AG04450 (cell line): ENCODE data around the gene NCBP3. TPM values are rescaled to one million over a fixed set of nuclear protein-coding genes. Genes with fewer than 3 reads are reported as not detected.
"Not testable (repeated sequence)": the region's sequence is repeated elsewhere in the genome, so short reads cannot be mapped to it uniquely, and the experiment has no call there.

ENCODE experiments used
- CTCF ChIA-PET: fragments of 300-600, 350-600 bp; formaldehyde crosslinking; extraction: SDS; loops from one replicate; lab custom pipeline; 2022; ENCODE audit warnings: antibody characterized with exemption, inconsistent platforms; lab: Charles Lee
- POLR2A ChIA-PET: fragments of 350-600 bp; formaldehyde crosslinking; extraction: SDS; loops from one replicate; lab custom pipeline; 2021; ENCODE audit warnings: antibody characterized with exemption, inconsistent platforms; lab: Yijun Ruan, JAX
- DNase-seq: peaks from one replicate; pipeline ENCODE4 v3.0.0-alpha.2; 2011; ENCODE audit warnings: low read depth, low spot score
- H3K27ac ChIP-seq: one replicate; pipeline ENCODE4 v1.5.1; 2012; ENCODE audit warnings: low read depth, low read length, control low read depth
- H3K27me3 ChIP-seq: one replicate; pipeline ENCODE4 v1.6.0; 2012; ENCODE audit warnings: low read length; ENCODE audit not compliant: control insufficient read depth, insufficient read depth
- H3K4me3 ChIP-seq: 2 replicates; pipeline ENCODE4 v1.5.1; 2011; ENCODE audit warnings: mild to moderate bottlenecking, low read depth, low read length, control low read depth
- H3K9me3 ChIP-seq: 2 replicates; pipeline ENCODE4 v1.5.1; 2012; ENCODE audit warnings: low read length; ENCODE audit not compliant: control insufficient read depth, insufficient read depth
- polyA plus RNA-seq: library from polyadenylated mRNA; depleted of rRNA; stranded (reverse); fragments of >200 nt; gene quantifications from 2 replicates; pipeline ENCODE4 v1.2.3, GENCODE V29; 2011
- TF ChIP-seq, protein P1 (sequence below): IDR thresholded peaks from 2 replicates; pipeline ENCODE4 v1.5.1; 2011; ENCODE audit warnings: low read depth, low read length, control low read depth, inconsistent platforms

NCBP3 gene
- polyA plus RNA-seq, 1 experiment: 28.5 TPM

DNA sequence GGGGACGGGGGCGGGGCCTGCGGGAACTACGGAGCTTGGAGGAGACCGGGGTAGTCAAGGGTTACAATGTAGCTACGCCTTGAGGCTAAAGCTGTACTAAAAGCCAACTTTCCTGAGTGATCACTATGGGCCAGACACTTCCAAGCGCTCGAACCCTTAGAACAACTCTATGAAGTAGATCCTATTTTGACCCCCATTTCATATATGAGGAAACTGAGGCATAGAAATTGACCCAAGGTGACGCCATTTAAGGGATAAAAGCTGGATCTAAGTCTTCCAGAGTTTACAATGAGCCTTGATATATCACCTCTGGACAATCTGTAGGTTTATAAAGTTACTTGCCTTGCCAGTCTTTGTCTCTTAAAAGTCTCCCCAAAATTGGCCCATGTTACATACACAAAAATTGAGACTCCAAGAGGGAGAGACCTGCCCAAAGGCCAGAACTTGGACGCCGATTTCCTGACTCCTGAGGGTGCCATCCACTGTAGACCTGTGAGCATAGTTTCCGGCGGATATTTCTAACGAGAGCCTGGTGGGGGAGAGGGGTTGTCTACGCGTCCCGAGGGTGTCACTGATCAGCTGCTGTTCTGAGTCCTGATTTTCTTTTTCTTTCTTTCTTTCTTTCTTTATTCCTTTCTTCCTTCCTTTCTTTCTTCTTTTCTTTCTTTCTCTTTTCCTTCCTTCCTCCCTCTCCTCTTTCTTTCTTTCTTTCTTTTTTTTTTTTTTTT lies 555 bp upstream of the NCBP3 start:
- ChIA-PET POLR2A (interaction anchor here (0.8 to 1.9 kb wide), 3 partner anchors 10 to 108 kb away, joined by 4 to 11 read pairs (median 5); no protein-coding TSS in a partner anchor), CTCF (interaction anchor here (0.6 to 6.1 kb wide), 48 partner anchors 10 to 1763 kb away, joined by 3 to 109 read pairs (median 4); partner anchors contain the start of genes ATP2A3, HASPIN and ITGAE)
- no peak overlapping the region for H3K27ac ChIP-seq
- H3K9me3 ChIP-seq: peaks cover 4% of the 10 kb centered on the region; the same call in 1 of the 2 replicates
- H3K4me3 ChIP-seq: peak overlapping the region; percentile 44
- DNase-seq: no peak
- TF ChIP-seq, protein P1, sequence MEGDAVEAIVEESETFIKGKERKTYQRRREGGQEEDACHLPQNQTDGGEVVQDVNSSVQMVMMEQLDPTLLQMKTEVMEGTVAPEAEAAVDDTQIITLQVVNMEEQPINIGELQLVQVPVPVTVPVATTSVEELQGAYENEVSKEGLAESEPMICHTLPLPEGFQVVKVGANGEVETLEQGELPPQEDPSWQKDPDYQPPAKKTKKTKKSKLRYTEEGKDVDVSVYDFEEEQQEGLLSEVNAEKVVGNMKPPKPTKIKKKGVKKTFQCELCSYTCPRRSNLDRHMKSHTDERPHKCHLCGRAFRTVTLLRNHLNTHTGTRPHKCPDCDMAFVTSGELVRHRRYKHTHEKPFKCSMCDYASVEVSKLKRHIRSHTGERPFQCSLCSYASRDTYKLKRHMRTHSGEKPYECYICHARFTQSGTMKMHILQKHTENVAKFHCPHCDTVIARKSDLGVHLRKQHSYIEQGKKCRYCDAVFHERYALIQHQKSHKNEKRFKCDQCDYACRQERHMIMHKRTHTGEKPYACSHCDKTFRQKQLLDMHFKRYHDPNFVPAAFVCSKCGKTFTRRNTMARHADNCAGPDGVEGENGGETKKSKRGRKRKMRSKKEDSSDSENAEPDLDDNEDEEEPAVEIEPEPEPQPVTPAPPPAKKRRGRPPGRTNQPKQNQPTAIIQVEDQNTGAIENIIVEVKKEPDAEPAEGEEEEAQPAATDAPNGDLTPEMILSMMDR: no peak
- peaks cover 5% of the 10 kb centered on the region for H3K27me3 ChIP-seq

DNA sequence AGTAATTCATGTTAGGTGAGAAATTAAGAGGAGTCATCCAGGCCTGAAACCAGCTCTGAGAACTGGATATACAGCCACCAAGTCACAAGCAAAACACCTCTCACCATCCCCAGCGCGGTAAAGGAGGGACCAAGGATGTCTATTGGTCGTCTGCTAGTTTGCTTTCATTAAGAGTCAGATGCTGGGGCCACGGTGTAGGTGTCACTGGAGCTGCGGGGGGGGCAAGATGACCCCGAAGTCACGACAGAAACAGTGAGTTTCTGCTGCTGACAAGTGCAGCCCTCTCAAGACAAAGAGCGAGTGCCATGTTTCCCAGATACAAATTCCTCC lies 790 bp downstream of the NCBP3 start:
- TF ChIP-seq, protein P1: no peak
- ChIA-PET CTCF (interaction anchor here (1.2 to 6.1 kb wide), 17 partner anchors 11 to 229 kb away, joined by 4 to 109 read pairs (median 11); partner anchors contain the start of gene ATP2A3), POLR2A (interaction anchor here (0.6 to 1.9 kb wide), 4 partner anchors 14 to 114 kb away, joined by 3 to 11 read pairs (median 4); no protein-coding TSS in a partner anchor)
- Histone ChIP-seq H3K27ac (no peak overlapping the region), H3K27me3 (peaks cover 2% of the 10 kb centered on the region), H3K4me3 (peak overlapping the region; percentile 81), H3K9me3 (peaks cover 4% of the 10 kb centered on the region; the same call in 1 of the 2 replicates)
- no peak for DNase-seq

DNA sequence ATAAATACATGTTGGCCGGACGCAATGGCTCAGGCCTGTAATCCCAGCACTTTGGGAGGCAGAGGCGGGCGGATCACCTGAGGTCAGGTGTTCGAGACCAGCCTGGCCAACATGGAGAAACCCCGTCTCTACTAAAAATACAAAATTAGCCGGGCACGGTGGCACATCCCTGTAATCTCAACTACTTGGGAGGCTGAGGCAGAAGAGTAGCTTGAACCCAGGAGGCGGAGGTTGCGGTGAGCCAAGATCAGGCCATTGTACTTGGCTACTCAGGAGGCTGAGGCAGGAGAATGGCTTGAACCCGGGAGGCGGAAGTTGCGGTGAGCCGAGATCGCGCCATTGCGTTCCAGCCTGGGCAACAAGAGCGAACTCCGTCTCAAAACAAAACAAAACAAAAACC lies 1.5 kb downstream of the NCBP3 start:
- CTCF ChIA-PET: interaction anchor here (0.6 to 6.1 kb wide), 13 partner anchors 10 to 230 kb away, joined by 3 to 109 read pairs (median 8); no protein-coding TSS in a partner anchor
- H3K27me3 ChIP-seq, H3K9me3 ChIP-seq, DNase-seq, H3K27ac ChIP-seq: not testable (repeated sequence)
- H3K4me3 ChIP-seq: peak overlapping the region; percentile 81; the same call in 1 of the 2 replicates
- POLR2A ChIA-PET: interaction anchor here (0.9 kb wide), 1 partner anchor 46 kb away, joined by 3 read pairs; no protein-coding TSS in a partner anchor

DNA sequence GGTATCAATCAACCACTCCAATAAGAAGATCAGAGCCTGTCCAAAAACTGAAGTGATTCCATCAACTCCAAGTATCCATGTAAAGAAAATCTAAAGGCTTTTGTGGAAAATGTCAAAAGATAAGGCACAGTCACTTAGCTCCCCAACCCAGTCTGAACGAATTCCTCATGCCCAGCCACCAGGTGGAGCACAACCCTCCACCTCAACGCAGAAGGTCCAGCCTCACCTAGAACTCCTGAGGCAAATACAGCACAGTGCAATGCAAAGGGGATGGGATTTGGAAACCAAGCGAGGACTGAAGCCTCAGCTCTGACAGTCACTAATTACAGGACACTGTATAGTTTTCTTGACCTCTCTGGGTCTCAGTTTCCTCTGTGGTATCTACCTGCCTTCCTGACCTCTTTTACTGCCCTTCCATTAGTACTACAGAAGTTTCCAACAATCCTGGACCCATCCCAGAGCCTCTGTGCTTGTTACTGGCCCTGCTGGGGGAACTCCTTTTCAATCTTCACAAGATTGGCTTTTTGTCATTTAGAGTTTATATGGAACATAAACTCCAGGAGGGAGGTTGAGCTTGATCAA lies 2.0 kb downstream of the NCBP3 start:
- TF ChIP-seq, protein P1: peak; percentile 60
- CTCF ChIA-PET: interaction anchor here (0.6 to 6.1 kb wide), 11 partner anchors 9 to 231 kb away, joined by 3 to 109 read pairs (median 6); no protein-coding TSS in a partner anchor
- Histone ChIP-seq H3K9me3 (peaks cover 4% of the 10 kb centered on the region; the same call in 1 of the 2 replicates), H3K27me3 (no peaks in the 10 kb centered on the region), H3K4me3 (no peak overlapping the region), H3K27ac (no peak overlapping the region)
- POLR2A ChIA-PET: interaction anchor here (0.9 kb wide), 1 partner anchor 47 kb away, joined by 3 read pairs; no protein-coding TSS in a partner anchor
- DNase-seq: no peak

DNA sequence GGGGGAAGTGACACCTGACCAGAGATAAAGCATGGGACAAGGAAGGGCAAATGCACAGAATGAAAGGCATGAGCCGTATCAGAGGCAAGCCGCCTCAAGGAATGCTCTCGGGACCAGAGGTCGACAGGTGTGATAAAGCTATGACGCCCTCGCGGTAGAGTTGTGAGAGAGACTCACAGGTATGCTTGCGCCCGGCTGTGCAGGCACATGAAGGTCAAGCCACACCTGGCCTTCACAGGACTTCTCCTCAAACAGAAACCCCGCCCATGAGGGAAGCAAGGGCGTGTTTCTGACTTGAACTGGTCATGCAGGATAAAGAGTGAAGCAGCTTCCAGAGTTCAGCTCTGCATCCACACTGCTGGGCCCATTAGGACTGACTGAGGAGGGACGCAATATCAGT lies 7.8 kb downstream of the NCBP3 start:
- no peaks in the 10 kb centered on the region for H3K27me3 ChIP-seq
- POLR2A ChIA-PET: no interaction called here
- no peak for DNase-seq
- no peak overlapping the region for H3K4me3 ChIP-seq
- no peaks in the 10 kb centered on the region for H3K9me3 ChIP-seq
- TF ChIP-seq, protein P1: no peak
- CTCF ChIA-PET: interaction anchor here (0.6 to 4.2 kb wide), 4 partner anchors 8 to 162 kb away, joined by 5 to 21 read pairs (median 12); partner anchors contain the start of gene NCBP3
- H3K27ac ChIP-seq: no peak overlapping the region
